Lower leg skin (tissue), 3 donors: ENCODE measurements around the gene NPIPA1.
"Not testable (repeated sequence)": the region's sequence is repeated elsewhere in the genome, so short reads cannot be mapped to it uniquely, and the experiment has no call there.

ENCODE experiments used
- POLR2A ChIP-seq, 2 donors: fragments of 450-650 bp; IDR thresholded peaks; one replicate each; pipeline ENCODE4 v1.6.1; 2016 to 2017; ENCODE audit warnings: antibody characterized with exemption in 2 of 2, mild to moderate bottlenecking in 1 of 2, moderate library complexity in 1 of 2
- TF ChIP-seq, protein P1 (sequence below), 3 donors: fragments of 450-650 bp; IDR thresholded peaks; one replicate each; pipeline ENCODE4 v1.5.1; 2016; ENCODE audit warnings: antibody characterized with exemption in 3 of 3, mild to moderate bottlenecking in 3 of 3, moderate library complexity in 2 of 3

DNA sequence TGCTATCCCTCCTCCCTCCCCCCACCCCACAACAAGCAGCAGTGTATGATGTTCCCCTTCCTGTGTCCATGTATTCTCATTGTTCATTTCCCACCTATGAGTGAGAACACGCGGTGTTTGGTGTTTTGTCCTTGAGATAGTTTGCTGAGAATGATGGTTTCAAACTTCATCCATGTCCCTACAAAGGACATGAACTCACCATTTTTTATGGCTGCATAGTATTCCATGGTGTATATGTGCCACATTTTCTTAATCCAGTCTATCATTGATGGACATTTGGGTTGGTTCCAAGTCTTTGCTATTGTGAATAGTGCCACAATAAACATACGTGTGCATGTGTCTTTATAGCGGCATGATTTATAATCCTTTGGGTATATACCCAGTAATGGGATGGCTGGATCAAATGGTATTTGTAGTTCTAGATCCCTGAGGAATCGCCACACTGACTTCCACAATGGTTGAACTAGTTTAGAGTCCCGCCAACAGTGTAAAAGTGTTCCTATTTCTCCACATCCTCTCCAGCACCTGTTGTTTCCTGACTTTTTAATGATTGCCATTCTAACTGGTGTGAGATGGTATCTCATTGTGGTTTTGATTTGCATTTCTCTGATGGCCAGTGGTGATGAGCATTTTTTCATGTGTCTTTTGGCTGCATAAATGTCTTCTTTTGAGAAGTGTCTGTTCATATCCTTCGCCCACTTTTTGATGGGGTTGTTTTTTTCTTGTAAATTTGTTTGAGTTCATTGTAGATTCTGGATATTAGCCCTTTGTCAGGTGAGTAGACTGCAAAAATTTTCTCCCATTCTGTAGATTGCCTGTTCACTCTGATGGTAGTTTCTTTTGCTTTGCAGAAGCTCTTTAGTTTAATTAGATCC, 56.3 kb downstream of the NPIPA1 start:
- TF ChIP-seq, protein P1, sequence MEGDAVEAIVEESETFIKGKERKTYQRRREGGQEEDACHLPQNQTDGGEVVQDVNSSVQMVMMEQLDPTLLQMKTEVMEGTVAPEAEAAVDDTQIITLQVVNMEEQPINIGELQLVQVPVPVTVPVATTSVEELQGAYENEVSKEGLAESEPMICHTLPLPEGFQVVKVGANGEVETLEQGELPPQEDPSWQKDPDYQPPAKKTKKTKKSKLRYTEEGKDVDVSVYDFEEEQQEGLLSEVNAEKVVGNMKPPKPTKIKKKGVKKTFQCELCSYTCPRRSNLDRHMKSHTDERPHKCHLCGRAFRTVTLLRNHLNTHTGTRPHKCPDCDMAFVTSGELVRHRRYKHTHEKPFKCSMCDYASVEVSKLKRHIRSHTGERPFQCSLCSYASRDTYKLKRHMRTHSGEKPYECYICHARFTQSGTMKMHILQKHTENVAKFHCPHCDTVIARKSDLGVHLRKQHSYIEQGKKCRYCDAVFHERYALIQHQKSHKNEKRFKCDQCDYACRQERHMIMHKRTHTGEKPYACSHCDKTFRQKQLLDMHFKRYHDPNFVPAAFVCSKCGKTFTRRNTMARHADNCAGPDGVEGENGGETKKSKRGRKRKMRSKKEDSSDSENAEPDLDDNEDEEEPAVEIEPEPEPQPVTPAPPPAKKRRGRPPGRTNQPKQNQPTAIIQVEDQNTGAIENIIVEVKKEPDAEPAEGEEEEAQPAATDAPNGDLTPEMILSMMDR (IDR thresholded peaks at IDR 0.05): not testable (repeated sequence)
- TF ChIP-seq POLR2A (IDR thresholded peaks at IDR 0.05): not testable (repeated sequence)
